ENCODE results near the gene THAP11. TPM values are rescaled to one million over a fixed set of nuclear protein-coding genes. Genes with fewer than 3 reads are reported as not detected.

Gene THAP11
- total and polyA plus RNA-seq, 2 of the 13 experiments (the other 11 are each of a cell fraction or from before 2014, with no cell fraction given) = 44.2 to 53.4 TPM

DNA sequence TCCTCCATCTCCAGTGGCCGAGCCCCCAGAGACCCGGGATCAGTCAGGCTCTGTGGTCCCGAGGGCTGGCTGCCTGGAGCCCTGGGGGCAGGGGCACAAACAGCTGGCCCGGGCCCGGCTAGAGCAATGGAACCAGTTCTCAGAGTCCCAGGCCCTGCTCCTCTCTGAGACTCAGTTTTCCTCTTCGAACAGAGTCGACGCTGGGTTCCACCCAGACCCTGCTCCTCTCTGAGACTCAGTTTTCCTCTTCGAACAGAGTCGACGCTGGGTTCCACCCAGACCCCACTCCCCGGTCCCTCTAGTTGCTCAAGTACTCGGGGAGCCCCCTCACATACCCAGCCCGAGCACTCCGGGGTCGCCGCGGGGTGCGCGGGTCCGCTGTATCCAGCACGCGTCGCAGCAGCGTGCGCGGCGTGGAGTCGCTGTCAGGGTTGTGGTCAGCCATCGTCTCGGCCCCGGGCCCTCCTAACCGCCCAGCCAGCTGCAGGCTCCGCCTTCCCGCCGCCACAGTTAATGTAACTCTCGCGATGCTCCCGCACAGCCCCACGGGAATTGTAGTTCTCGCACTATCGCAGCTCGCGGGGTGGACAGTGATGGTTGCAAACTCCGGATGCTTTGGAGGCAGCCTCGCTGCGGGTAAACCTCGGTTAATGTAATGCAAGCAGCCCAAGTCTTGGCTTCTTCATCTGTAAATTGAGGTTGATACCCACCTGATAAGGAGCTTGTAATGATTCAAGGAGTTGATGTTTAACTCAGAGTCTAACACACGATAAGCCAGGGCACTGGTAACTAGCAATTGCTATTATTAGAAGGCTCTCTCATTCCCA is 8.5 kb upstream of the THAP11 start (continued):
- TF ChIP-seq, protein P1, sequence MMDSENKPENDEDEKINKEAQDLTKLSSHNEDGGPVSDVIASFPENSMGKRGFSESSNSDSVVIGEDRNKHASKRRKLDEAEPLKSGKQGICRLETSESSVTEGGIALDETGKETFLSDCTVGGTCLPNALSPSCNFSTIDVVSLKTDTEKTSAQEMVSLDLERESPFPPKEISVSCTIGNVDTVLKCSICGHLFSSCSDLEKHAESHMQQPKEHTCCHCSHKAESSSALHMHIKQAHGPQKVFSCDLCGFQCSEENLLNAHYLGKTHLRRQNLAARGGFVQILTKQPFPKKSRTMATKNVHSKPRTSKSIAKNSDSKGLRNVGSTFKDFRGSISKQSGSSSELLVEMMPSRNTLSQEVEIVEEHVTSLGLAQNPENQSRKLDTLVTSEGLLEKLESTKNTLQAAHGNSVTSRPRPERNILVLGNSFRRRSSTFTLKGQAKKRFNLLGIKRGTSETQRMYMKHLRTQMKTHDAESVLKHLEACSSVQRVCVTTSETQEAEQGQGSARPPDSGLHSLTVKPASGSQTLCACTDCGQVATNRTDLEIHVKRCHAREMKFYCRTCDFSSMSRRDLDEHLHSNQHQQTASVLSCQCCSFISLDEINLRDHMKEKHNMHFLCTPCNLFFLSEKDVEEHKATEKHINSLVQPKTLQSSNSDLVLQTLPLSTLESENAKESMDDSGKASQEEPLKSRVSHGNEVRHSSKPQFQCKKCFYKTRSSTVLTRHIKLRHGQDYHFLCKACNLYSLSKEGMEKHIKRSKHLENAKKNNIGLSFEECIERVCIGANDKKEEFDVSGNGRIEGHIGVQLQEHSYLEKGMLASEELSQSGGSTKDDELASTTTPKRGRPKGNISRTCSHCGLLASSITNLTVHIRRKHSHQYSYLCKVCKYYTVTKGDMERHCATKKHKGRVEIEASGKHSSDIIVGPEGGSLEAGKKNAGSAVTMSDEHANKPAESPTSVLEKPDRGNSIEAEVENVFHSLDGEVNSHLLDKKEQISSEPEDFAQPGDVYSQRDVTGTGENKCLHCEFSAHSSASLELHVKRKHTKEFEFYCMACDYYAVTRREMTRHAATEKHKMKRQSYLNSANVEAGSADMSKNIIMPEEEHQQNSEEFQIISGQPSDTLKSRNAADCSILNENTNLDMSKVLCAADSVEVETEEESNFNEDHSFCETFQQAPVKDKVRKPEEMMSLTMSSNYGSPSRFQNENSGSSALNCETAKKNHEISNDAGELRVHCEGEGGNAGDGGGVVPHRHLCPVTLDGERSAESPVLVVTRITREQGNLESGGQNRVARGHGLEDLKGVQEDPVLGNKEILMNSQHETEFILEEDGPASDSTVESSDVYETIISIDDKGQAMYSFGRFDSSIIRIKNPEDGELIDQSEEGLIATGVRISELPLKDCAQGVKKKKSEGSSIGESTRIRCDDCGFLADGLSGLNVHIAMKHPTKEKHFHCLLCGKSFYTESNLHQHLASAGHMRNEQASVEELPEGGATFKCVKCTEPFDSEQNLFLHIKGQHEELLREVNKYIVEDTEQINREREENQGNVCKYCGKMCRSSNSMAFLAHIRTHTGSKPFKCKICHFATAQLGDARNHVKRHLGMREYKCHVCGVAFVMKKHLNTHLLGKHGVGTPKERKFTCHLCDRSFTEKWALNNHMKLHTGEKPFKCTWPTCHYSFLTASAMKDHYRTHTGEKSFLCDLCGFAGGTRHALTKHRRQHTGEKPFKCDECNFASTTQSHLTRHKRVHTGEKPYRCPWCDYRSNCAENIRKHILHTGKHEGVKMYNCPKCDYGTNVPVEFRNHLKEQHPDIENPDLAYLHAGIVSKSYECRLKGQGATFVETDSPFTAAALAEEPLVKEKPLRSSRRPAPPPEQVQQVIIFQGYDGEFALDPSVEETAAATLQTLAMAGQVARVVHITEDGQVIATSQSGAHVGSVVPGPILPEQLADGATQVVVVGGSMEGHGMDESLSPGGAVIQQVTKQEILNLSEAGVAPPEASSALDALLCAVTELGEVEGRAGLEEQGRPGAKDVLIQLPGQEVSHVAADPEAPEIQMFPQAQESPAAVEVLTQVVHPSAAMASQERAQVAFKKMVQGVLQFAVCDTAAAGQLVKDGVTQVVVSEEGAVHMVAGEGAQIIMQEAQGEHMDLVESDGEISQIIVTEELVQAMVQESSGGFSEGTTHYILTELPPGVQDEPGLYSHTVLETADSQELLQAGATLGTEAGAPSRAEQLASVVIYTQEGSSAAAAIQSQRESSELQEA (CRISPR knock-in tag; IDR thresholded peaks at IDR 0.05; ENCODE audit: not compliant biosample characterization) = peak; percentile 93
- TF ChIP-seq, protein P2, sequence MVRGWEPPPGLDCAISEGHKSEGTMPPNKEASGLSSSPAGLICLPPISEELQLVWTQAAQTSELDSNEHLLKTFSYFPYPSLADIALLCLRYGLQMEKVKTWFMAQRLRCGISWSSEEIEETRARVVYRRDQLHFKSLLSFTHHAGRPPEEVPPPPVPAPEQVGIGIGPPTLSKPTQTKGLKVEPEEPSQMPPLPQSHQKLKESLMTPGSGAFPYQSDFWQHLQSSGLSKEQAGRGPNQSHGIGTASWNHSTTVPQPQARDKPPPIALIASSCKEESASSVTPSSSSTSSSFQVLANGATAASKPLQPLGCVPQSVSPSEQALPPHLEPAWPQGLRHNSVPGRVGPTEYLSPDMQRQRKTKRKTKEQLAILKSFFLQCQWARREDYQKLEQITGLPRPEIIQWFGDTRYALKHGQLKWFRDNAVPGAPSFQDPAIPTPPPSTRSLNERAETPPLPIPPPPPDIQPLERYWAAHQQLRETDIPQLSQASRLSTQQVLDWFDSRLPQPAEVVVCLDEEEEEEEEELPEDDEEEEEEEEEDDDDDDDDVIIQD (CRISPR knock-in tag; IDR thresholded peaks at IDR 0.05; ENCODE audit: low read depth) = peak; percentile 47; the same call in 1 of the 2 replicates
- peak; percentile 93 for TF ChIP-seq TAF1 (CRISPR knock-in tag; IDR thresholded peaks at IDR 0.05)
- TF ChIP-seq HNRNPH1 (optimal IDR thresholded peaks at IDR 0.05; ENCODE audit: low read depth, low read length) = no peak
- TF ChIP-seq, protein P3, sequence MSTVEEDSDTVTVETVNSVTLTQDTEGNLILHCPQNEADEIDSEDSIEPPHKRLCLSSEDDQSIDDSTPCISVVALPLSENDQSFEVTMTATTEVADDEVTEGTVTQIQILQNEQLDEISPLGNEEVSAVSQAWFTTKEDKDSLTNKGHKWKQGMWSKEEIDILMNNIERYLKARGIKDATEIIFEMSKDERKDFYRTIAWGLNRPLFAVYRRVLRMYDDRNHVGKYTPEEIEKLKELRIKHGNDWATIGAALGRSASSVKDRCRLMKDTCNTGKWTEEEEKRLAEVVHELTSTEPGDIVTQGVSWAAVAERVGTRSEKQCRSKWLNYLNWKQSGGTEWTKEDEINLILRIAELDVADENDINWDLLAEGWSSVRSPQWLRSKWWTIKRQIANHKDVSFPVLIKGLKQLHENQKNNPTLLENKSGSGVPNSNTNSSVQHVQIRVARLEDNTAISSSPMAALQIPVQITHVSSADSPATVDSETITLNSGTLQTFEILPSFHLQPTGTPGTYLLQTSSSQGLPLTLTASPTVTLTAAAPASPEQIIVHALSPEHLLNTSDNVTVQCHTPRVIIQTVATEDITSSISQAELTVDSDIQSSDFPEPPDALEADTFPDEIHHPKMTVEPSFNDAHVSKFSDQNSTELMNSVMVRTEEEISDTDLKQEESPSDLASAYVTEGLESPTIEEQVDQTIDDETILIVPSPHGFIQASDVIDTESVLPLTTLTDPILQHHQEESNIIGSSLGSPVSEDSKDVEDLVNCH (CRISPR knock-in tag; IDR thresholded peaks at IDR 0.05) = no peak
- peak; percentile 50; the same call in 1 of the 2 replicates for TF ChIP-seq SOX5 (CRISPR knock-in tag; IDR thresholded peaks at IDR 0.05; ENCODE audit: borderline replicate concordance)

Data from HepG2 (cell line).